GM10266 (cell line): ENCODE measurements around the gene SLC38A3.

Source experiments
- DNase-seq: peaks from one replicate; pipeline ENCODE4 v3.0.0; 2012; ENCODE audit errors: extremely low spot score
- TF ChIP-seq, protein P1 (sequence below): IDR thresholded peaks from 2 replicates; pipeline ENCODE4 v1.5.1; 2012; ENCODE audit warnings: mild to moderate bottlenecking, low read depth; ENCODE audit not compliant: control insufficient read depth, insufficient read depth; ENCODE audit errors: missing control alignments

The SLC38A3 gene

DNA sequence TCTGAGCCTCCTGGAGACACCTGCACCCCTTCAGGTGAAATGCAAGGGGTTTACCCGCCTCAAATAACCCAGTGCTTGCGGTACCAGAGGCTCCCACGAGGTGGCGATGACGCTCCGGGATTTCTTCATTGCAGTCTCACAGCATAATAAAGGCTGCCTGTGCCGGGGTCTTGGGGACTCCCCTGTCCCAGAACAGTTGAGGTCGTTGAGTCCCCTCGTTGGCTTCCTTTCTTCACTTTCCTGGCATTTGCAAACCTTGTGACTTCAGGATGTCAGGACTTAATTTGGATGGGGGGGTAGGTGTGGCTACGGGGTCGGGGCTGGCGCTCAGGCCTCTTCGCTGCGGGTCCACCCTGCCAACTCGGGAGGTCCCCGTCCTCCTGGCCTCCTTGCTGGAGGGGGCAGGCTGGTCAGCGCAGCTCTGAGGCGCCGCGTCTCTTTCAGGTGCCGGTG lies 12.4 kb upstream of the SLC38A3 start:
- DNase-seq = peak; percentile 92
- TF ChIP-seq, protein P1, sequence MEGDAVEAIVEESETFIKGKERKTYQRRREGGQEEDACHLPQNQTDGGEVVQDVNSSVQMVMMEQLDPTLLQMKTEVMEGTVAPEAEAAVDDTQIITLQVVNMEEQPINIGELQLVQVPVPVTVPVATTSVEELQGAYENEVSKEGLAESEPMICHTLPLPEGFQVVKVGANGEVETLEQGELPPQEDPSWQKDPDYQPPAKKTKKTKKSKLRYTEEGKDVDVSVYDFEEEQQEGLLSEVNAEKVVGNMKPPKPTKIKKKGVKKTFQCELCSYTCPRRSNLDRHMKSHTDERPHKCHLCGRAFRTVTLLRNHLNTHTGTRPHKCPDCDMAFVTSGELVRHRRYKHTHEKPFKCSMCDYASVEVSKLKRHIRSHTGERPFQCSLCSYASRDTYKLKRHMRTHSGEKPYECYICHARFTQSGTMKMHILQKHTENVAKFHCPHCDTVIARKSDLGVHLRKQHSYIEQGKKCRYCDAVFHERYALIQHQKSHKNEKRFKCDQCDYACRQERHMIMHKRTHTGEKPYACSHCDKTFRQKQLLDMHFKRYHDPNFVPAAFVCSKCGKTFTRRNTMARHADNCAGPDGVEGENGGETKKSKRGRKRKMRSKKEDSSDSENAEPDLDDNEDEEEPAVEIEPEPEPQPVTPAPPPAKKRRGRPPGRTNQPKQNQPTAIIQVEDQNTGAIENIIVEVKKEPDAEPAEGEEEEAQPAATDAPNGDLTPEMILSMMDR = peak; percentile 94

DNA sequence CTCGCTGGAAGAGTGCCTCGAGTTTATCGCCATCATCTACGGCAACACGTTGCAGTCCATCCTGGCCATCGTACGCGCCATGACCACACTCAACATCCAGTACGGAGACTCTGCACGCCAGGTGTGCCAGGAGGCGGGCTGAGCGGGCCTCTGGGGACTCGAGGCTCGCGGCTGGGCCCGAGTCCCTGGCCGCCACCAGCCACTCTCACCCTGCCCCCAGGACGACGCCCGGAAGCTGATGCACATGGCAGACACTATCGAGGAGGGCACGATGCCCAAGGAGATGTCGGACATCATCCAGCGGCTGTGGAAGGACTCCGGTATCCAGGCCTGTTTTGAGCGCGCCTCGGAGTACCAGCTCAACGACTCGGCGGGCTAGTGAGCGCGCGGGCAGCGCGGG lies 11.8 kb upstream of the SLC38A3 start:
- TF ChIP-seq, protein P1 = no peak

DNA sequence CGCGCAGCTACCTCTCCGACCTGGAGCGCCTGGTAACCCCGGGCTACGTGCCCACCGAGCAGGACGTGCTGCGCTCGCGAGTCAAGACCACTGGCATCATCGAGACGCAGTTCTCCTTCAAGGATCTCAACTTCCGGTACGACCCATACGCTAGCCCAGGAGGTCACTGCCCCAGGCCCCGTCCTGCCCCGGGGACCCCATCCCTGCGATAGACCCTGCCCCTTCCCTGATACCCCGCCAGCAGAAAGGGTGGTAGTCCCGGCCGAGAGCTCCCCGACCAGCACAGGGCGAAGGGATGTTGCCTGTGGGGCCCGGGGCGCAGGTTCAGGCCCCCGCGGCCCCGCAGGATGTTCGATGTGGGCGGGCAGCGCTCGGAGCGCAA lies 11.3 kb upstream of the SLC38A3 start:
- TF ChIP-seq, protein P1 = no peak
- DNase-seq = no peak

More for the DNA sequence above, 11.8 kb upstream of the SLC38A3 start:
- DNase-seq = no peak

DNA sequence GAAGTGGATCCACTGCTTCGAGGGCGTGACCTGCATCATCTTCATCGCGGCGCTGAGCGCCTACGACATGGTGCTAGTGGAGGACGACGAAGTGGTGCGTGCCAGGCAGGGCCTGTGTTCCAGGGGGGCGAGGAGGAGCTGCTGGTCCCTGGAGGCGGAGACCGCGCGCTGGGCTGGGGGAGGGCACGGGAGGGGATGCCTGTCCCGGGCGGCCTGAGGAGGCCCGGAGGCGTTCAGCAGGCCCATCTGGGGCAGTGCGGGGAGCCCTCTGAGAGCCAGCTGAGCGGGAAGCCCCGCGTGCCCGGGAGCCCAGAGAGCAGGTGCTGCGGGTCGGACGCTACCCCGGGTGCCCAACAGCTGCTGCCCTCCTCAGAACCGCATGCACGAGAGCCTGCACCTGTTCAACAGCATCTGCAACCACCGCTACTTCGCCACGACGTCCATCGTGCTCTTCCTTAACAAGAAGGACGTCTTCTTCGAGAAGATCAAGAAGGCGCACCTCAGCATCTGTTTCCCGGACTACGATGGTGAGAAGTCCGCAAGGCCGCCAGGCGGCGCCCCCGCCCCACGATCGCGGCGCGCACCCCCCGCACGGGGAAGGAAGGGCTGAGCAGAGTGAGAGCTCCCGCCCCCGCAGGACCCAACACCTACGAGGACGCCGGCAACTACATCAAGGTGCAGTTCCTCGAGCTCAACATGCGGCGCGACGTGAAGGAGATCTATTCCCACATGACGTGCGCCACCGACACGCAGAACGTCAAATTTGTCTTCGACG lies 10.8 kb upstream of the SLC38A3 start:
- TF ChIP-seq, protein P1 = peak; percentile 64
- DNase-seq = peak; percentile 88

DNA sequence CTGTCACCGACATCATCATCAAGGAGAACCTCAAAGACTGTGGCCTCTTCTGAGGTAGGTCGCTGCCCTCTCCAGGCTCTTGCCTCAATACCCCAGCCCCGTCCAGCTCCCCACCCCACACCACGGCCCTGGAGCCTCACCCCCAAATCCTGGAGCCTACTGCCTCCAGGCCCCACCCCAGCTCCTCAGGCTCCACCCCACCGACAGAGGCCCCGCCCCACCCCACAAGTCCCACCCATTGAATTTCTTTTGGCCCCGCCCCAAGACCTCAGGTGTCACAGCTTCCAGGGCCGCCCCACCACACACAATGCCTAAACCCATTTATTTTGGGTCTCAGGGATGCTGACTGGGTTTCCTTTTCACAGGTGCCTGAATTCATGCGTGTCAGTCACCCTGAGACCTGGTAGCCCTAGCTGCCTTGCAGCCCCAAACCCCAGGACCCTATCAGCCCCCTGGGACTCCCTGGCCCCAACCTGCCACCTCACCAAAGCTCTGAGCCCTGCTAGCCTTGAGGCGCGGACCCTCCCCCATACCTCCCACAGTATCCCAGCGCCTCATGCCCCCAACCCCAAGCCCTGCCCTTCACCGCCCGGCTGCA lies 10.1 kb upstream of the SLC38A3 start:
- TF ChIP-seq, protein P1 = no peak

DNA sequence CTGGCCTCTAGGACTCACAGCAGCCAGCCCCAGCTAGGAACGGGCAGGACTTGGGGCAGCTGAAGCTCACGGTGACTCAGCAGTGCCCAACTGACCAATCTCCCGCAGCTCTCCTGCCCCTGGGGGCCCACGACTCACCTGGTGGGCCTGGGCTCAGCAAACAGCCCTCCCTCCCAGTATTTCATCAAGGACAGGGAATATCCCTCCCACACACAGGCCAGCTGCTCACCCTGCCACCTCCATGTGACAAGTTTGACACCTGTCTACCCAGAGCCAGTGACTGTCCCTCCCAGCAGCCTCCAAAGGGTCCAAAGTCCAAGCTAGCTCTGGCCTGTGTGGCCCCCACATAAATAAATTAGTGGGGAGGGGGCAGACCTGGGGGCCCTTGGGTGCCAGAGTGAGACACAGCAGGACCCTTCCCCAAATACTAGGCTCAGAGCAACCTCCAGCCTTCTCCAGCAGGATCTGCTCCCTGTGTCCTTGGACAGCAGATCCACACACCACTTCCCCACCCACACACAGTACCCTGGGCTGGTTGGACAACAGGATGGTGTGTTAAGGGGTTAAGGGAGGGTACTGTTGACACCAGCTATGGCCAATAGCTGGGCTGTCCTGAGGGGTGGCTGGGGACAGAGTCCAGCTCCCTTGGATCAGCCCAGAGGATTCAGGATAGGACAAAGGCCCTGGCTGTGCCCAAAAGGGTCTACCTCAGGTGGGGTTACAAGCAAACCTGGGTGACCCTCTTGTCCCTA lies 9.4 kb upstream of the SLC38A3 start:
- TF ChIP-seq, protein P1 = no peak
- DNase-seq = no peak

More for the DNA sequence above, 10.1 kb upstream of the SLC38A3 start:
- peak; percentile 76 for DNase-seq
